H9 (cell line): ENCODE results near the gene DENND5A. TPM values are rescaled to one million over a fixed set of nuclear protein-coding genes. Genes with fewer than 3 reads are reported as not detected.

ENCODE experiments used
- DNase-seq: peaks from one replicate; pipeline ENCODE4 v3.0.0-alpha.2; 2017
- H2AFZ ChIP-seq: one replicate; pipeline ENCODE4 v1.6.1; 2013; ENCODE audit warnings: mild to moderate bottlenecking, low read length, control low read depth, moderate library complexity
- H2AK5ac ChIP-seq: 2 replicates; pipeline ENCODE4 v1.6.1; 2013; ENCODE audit warnings: low read length, control low read depth, mixed read lengths; ENCODE audit not compliant: insufficient read length
- H2BK120ac ChIP-seq: one replicate; pipeline ENCODE4 v1.6.1; 2013; ENCODE audit warnings: low read depth, mild to moderate bottlenecking, low read length, control low read depth, inconsistent platforms; ENCODE audit not compliant: poor library complexity, severe bottlenecking
- H2BK12ac ChIP-seq: 2 replicates; pipeline ENCODE4 v1.6.1; 2013; ENCODE audit warnings: low read length, control low read depth, mixed read lengths, low read depth; ENCODE audit not compliant: insufficient read length
- H2BK15ac ChIP-seq: 2 replicates; pipeline ENCODE4 v1.6.1; 2013; ENCODE audit warnings: low read depth, low read length, control low read depth
- H2BK20ac ChIP-seq: one replicate; pipeline ENCODE4 v1.6.1; 2013; ENCODE audit warnings: low read depth, mild to moderate bottlenecking, low read length, control low read depth, inconsistent platforms; ENCODE audit not compliant: poor library complexity, severe bottlenecking
- H2BK5ac ChIP-seq: 2 replicates; pipeline ENCODE4 v1.6.1; 2013; ENCODE audit warnings: low read length, control low read depth, mixed read lengths; ENCODE audit not compliant: insufficient read length
- H3K14ac ChIP-seq: 2 replicates; pipeline ENCODE4 v1.6.1; 2013; ENCODE audit warnings: low read length, control low read depth; ENCODE audit not compliant: insufficient read depth
- H3K18ac ChIP-seq: 2 replicates; pipeline ENCODE4 v1.6.1; 2013; ENCODE audit warnings: low read depth, mild to moderate bottlenecking, mixed read lengths, low read length, control low read depth; ENCODE audit not compliant: insufficient read length
- H3K23ac ChIP-seq: 2 replicates; pipeline ENCODE4 v1.6.1; 2013; ENCODE audit warnings: low read length, control low read depth, mixed read lengths, low read depth; ENCODE audit not compliant: insufficient read length
- H3K23me2 ChIP-seq: 2 replicates; pipeline ENCODE4 v1.6.1; 2013; ENCODE audit warnings: low read depth, mild to moderate bottlenecking, mixed read lengths, low read length, control low read depth; ENCODE audit not compliant: insufficient read length, poor library complexity, severe bottlenecking
- H3K27ac ChIP-seq: 2 replicates; pipeline ENCODE4 v1.5.1; 2013; ENCODE audit warnings: low read length, control low read depth, mixed read lengths, low read depth; ENCODE audit not compliant: insufficient read length
- H3K27me3 ChIP-seq: 2 replicates; pipeline ENCODE4 v1.6.1; 2013; ENCODE audit warnings: low read length, control low read depth, inconsistent platforms; ENCODE audit not compliant: insufficient read depth
- H3K4ac ChIP-seq: 2 replicates; pipeline ENCODE4 v1.6.1; 2013; ENCODE audit warnings: low read depth, mild to moderate bottlenecking, control low read depth, inconsistent platforms, low read length, moderate library complexity
- H3K4me1 ChIP-seq: 2 replicates; pipeline ENCODE4 v1.6.1; 2013; ENCODE audit warnings: low read length, control low read depth, inconsistent platforms; ENCODE audit not compliant: insufficient read depth
- H3K4me2 ChIP-seq: 2 replicates; pipeline ENCODE4 v1.6.1; 2013; ENCODE audit warnings: low read length, control low read depth, mixed read lengths; ENCODE audit not compliant: insufficient read length, insufficient read depth
- H3K56ac ChIP-seq: 2 replicates; pipeline ENCODE4 v1.6.1; 2013; ENCODE audit warnings: low read depth, mild to moderate bottlenecking, mixed read lengths, low read length, control low read depth; ENCODE audit not compliant: insufficient read length
- H3K79me1 ChIP-seq: 2 replicates; pipeline ENCODE4 v1.6.1; 2013; ENCODE audit warnings: low read depth, mild to moderate bottlenecking, moderate library complexity, low read length, control low read depth, inconsistent platforms; ENCODE audit not compliant: insufficient read depth, poor library complexity, severe bottlenecking
- H3K79me2 ChIP-seq: 2 replicates; pipeline ENCODE4 v1.6.1; 2013; ENCODE audit warnings: low read length, control low read depth, inconsistent platforms; ENCODE audit not compliant: insufficient read depth
- H3K9ac ChIP-seq: 2 replicates; pipeline ENCODE4 v1.6.1; 2013; ENCODE audit warnings: low read length, control low read depth, mixed read lengths; ENCODE audit not compliant: insufficient read length; ENCODE audit errors: extremely low read depth
- H3K9me3 ChIP-seq: one replicate; pipeline ENCODE4 v1.6.1; 2013; ENCODE audit warnings: low read depth, low read length, inconsistent platforms; ENCODE audit not compliant: control insufficient read depth
- H3T11ph ChIP-seq: one replicate; pipeline ENCODE4 v1.6.1; 2013; ENCODE audit warnings: mild to moderate bottlenecking, low read length, control low read depth, inconsistent platforms
- H4K20me1 ChIP-seq: one replicate; pipeline ENCODE4 v1.6.1; 2013; ENCODE audit not compliant: control insufficient read depth, insufficient read length, insufficient read depth
- H4K5ac ChIP-seq: 2 replicates; pipeline ENCODE4 v1.6.1; 2013; ENCODE audit warnings: low read depth, mild to moderate bottlenecking, mixed read lengths, low read length, control low read depth; ENCODE audit not compliant: insufficient read length
- H4K8ac ChIP-seq: replicated peaks from 2 replicates; pipeline ENCODE4 v1.6.1; 2013; ENCODE audit warnings: low read length, control low read depth, mixed read lengths, low read depth; ENCODE audit not compliant: insufficient read length
- H4K91ac ChIP-seq: 2 replicates; pipeline ENCODE4 v1.6.1; 2013; ENCODE audit warnings: low read depth, mild to moderate bottlenecking, moderate library complexity, mixed read lengths, low read length, control low read depth; ENCODE audit not compliant: insufficient read length
- H3K27ac Mint-ChIP-seq, 3 experiments: 2 replicates in 2 of 3; 3 replicates in 1 of 3; pipeline ENCODE4 v1.8.0; 2020 to 2021; ENCODE audit warnings: mixed read lengths in 3 of 3, mild to moderate bottlenecking in 1 of 3, moderate library complexity in 1 of 3
- H3K27me3 Mint-ChIP-seq: 2 replicates; pipeline ENCODE4 v1.8.0; 2021; ENCODE audit warnings: low read depth, mild to moderate bottlenecking, moderate library complexity, mixed read lengths
- H3K36me3 Mint-ChIP-seq, 3 experiments: 2 replicates in 2 of 3; 3 replicates in 1 of 3; pipeline ENCODE4 v1.8.0; 2020 to 2021; ENCODE audit warnings: low read depth in 3 of 3, mixed read lengths in 3 of 3; ENCODE audit not compliant: insufficient read depth in 1 of 3
- H3K4me1 Mint-ChIP-seq, 2 experiments: 2 replicates each; pipeline ENCODE4 v1.8.0; 2020; ENCODE audit warnings: mixed read lengths in 2 of 2
- H3K4me3 Mint-ChIP-seq, 2 experiments: 2 replicates in 1 of 2; 3 replicates in 1 of 2; pipeline ENCODE4 v1.8.0; 2020 to 2021; ENCODE audit warnings: mild to moderate bottlenecking in 2 of 2, mixed read lengths in 2 of 2, moderate library complexity in 1 of 2
- H3K9me3 Mint-ChIP-seq, 2 experiments: 2 replicates in 1 of 2; 3 replicates in 1 of 2; pipeline ENCODE4 v1.8.0; 2020; ENCODE audit warnings: mild to moderate bottlenecking in 2 of 2, mixed read lengths in 2 of 2, moderate library complexity in 1 of 2
- WGBS: extraction: QIAGEN DNeasy Blood & Tissue Kit; methylation state at CpG from one replicate; pipeline ENCODE4 v1.1.7; 2013; ENCODE audit warnings: missing lambda C conversion rate, low lambda C conversion rate, mixed read lengths; ENCODE audit not compliant: insufficient read length; ENCODE audit errors: extremely low coverage; 5-methylcytosine and 5-hydroxymethylcytosine counted together
- total RNA-seq: library from RNA; stranded (reverse); gene quantifications from 2 replicates; pipeline ENCODE4 v1.2.1, GENCODE V29; 2021
- TF ChIP-seq, protein P1 (sequence below): fragments of 200-600 bp; sonication (generic); conservative IDR thresholded peaks from 3 replicates; pipeline ENCODE4 v1.8.0; 2021; ENCODE audit warnings: antibody characterized with exemption, mild to moderate bottlenecking

Gene DENND5A
- total RNA-seq, 1 experiment from 2014 or later, result 59.6 TPM

GRCh38 chr11:9230296-9230695 lies 34.9 kb downstream of the DENND5A start:
- peaks cover 15% of the 10 kb centered on the region for H3K27me3 Mint-ChIP-seq
- Histone ChIP-seq H3K14ac (no peak overlapping the region), H2BK12ac (no peak overlapping the region), H2AK5ac (no peak overlapping the region), H3K9ac (no peak overlapping the region), H2BK15ac (no peak overlapping the region), H4K8ac (no peak overlapping the region), H2AFZ (no peak overlapping the region), H3K9me3 (no peaks in the 10 kb centered on the region), H3K18ac (no peak overlapping the region), H2BK5ac (no peak overlapping the region), H4K91ac (no peak overlapping the region), H2BK20ac (no peak overlapping the region), H3K79me1 (peaks cover 8% of the 10 kb centered on the region), H3K4me2 (no peak overlapping the region), H3K4me1 (peaks cover 16% of the 10 kb centered on the region), H2BK120ac (no peak overlapping the region), H3K23ac (no peak overlapping the region), H3K56ac (no peak overlapping the region), H3K4ac (no peak overlapping the region), H3T11ph (no peak overlapping the region), H3K27ac (no peak overlapping the region), H3K23me2 (no peaks in the 10 kb centered on the region), H3K79me2 (peaks cover 20% of the 10 kb centered on the region), H4K20me1 (no peaks in the 10 kb centered on the region), H3K27me3 (peaks cover 8% of the 10 kb centered on the region), H4K5ac (no peak overlapping the region)
- H3K27ac Mint-ChIP-seq, result 0 out of 7 replicates have a peak overlapping the region, but pooled peaks of 1 of the 3 experiments have one; percentile 34
- H3K36me3 Mint-ChIP-seq, result peaks cover 10 to 18% (median 17%) of the 10 kb centered on the region in 3 experiments; a peak in 6 of 7 replicates
- peak; percentile 8 for DNase-seq
- no peak overlapping the region for H3K4me3 Mint-ChIP-seq
- TF ChIP-seq, protein P1, sequence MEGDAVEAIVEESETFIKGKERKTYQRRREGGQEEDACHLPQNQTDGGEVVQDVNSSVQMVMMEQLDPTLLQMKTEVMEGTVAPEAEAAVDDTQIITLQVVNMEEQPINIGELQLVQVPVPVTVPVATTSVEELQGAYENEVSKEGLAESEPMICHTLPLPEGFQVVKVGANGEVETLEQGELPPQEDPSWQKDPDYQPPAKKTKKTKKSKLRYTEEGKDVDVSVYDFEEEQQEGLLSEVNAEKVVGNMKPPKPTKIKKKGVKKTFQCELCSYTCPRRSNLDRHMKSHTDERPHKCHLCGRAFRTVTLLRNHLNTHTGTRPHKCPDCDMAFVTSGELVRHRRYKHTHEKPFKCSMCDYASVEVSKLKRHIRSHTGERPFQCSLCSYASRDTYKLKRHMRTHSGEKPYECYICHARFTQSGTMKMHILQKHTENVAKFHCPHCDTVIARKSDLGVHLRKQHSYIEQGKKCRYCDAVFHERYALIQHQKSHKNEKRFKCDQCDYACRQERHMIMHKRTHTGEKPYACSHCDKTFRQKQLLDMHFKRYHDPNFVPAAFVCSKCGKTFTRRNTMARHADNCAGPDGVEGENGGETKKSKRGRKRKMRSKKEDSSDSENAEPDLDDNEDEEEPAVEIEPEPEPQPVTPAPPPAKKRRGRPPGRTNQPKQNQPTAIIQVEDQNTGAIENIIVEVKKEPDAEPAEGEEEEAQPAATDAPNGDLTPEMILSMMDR, result no peak
- WGBS, result no CpG with 5 or more reads among the region's 3 CpGs
- peaks cover 6 to 9% of the 10 kb centered on the region in 2 experiments for H3K9me3 Mint-ChIP-seq
- peaks cover 48 to 56% of the 10 kb centered on the region in 2 experiments for H3K4me1 Mint-ChIP-seq
